DMS 273 (cell line): ENCODE data around the gene PAQR5.
"Not testable (repeated sequence)": the region's sequence is repeated elsewhere in the genome, so short reads cannot be mapped to it uniquely, and the experiment has no call there.

Source experiments
- DNase-seq: peaks from one replicate; lab custom pipeline; 2025; ENCODE audit not compliant: unreplicated experiment; lab: John Stamatoyannopoulos, UW

The PAQR5 gene

GRCh38 chr15:69415381-69415780, 116.7 kb downstream of the PAQR5 start:
- no peak for DNase-seq

DNA sequence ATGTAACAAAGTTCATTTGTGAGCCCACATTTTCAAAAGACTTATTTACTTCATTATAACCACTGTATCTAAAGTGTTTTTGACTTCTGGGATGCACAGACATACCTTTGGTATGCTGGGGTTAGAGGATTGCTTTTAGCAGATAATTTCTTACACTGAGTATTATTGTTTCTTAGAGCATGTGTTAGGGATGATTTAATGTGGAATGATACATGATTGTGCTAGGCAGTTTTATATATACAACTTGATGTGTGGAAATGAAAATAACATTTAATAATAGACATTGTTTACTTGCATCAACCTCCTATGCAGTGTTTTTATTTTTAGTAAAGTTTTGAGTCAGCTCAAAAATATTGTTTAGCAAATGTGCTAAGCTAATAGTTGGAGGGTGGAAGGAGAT, 118.9 kb downstream of the PAQR5 start:
- DNase-seq, result no peak

DNA sequence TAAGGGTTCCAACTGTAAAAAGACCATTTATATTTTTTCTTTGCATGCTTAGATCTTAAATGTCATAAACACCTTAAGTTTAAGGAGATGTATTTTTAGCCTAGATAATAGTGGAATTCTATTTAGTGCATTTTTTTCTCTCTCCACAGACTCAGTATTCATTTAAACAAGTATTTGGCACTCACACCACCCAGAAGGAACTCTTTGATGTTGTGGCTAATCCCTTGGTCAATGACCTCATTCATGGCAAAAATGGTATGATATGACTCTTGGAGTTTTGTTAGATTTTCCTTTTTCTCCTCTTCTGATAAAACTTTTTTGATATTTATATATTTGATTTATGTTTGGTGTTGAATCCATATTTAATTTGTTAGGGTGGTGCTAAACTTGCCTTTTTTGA, 122.8 kb downstream of the PAQR5 start:
- DNase-seq, result no peak

DNA sequence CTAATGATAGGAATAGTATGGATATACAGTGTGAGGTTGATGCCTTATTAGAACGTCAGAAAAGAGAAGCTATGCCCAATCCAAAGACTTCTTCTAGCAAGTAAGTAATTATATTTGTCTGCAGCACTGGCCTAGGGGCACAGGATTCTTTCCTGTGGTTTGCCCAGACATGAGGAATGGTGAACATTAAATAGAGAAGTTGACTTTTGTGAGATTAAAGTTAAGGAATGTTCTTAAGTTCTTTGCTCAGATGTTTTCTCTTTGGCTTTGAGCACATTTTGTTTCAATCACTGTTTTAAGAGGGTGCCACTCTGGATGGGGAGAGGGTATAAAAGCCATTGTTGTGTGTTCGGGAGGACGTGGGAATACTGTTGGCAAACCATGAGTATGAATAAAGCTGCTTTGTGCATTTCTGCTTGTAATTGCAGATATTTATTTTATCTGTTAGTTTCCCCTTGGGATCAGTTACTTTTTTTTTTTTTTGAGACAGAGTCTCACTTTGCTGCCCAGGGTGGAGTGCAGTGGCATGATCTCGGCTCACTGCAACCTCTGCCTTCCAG, 123.7 kb downstream of the PAQR5 start:
- no peak for DNase-seq

GRCh38 chr15:69424001-69424400, 125.3 kb downstream of the PAQR5 start:
- no peak for DNase-seq

- DNase-seq, result no peak
Observed at GRCh38 chr15:69424748-69425413, 126.2 kb downstream of the PAQR5 start.

GRCh38 chr15:69433831-69434230, 135.1 kb downstream of the PAQR5 start:
- DNase-seq, result no peak

GRCh38 chr15:69434238-69434637, 135.5 kb downstream of the PAQR5 start:
- DNase-seq, result no peak

GRCh38 chr15:69434679-69435078, 136.0 kb downstream of the PAQR5 start:
- no peak for DNase-seq

DNA sequence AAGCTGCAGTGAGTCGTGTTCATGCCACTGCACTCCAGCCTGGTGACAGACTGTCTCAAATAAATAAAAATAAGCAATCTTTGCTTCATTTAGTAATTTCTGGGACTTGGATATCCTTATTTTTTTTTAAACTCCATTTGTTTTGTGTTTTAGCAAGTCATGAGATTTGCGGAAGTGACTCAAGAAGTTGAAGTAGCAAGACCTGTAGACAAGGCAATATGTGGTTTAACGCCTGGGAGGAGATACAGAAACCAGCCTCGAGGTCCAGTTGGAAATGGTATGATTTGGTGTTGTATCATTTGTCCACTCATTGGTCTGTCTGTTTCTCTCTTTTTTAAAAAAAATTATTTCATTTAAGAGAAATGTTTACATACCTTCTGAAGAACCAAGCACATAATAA, 137.3 kb downstream of the PAQR5 start:
- no peak for DNase-seq

DNA sequence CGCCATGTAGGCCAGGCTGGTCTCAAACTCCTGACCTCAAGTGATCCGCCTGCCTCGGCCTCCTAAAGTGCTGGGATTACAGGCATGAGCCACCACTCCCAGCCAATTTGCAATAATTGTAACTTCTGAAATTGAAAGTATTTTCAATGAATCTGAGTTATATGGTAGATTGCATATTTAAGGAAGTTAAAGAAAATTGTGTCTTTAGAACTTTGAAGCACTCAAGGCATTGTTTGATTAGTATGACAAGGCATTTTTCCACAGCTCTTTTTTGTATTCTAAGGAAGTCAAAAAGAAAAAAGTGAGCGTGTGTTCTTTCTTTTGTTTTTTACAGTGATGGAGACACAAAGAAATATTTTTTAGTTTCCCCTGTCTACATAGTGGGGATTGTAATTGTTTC, 138.2 kb downstream of the PAQR5 start:
- no peak for DNase-seq

DNA sequence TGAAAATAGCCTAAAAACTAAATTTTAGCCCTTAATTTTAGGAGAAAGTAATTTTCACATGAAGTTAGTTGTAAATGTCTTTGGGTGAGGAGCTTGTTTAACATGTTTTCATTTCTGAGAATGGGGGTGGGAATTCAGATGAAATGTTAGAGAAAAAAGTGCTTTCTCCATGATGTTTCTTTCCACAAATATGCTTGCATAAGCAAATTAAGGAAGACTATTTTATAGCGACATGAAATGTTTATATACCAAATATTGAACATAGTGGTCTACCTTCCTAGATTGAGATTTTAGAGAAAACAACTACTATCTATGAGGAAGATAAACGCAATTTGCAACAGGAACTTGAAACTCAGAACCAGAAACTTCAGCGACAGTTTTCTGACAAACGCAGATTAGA, 140.9 kb downstream of the PAQR5 start:
- no peak for DNase-seq

GRCh38 chr15:69443032-69443611, 144.4 kb downstream of the PAQR5 start:
- DNase-seq, result no peak

DNA sequence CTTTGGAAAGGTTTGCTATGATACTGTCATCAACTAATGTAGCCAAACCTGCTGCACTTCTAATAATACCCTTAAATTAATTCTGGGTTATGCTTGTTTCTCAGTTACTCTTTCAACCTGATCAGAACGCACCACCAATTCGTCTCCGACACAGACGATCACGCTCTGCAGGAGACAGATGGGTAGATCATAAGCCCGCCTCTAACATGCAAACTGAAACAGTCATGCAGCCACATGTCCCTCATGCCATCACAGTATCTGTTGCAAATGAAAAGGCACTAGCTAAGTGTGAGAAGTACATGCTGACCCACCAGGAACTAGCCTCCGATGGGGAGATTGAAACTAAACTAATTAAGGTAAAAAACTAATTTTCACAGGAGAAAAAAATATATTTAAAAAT, 146.0 kb downstream of the PAQR5 start:
- DNase-seq, result no peak

GRCh38 chr15:69446953-69447352, 148.2 kb downstream of the PAQR5 start:
- DNase-seq, result no peak

DNA sequence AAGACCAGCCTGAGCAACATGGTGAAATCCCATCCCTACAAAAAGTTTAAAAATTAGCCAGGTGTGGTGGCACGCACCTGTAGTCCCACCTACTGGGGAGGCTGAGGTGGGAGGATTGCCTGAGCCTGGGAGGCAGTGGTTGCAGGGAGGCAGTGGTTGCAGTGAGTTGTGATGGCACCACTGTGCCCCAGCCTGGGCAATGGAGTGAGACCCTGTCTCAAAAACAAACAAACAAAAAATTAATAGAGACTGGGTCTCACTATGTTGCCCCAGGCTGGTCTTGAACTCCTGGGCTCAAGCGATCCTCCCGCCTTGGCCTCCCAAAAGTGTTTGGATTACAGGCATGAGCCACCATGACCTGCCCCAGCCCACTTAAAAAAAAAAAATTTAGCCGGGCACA, 151.5 kb downstream of the PAQR5 start:
- DNase-seq, result not testable (repeated sequence)

GRCh38 chr15:69450968-69451695, 152.4 kb downstream of the PAQR5 start:
- no peak for DNase-seq

DNA sequence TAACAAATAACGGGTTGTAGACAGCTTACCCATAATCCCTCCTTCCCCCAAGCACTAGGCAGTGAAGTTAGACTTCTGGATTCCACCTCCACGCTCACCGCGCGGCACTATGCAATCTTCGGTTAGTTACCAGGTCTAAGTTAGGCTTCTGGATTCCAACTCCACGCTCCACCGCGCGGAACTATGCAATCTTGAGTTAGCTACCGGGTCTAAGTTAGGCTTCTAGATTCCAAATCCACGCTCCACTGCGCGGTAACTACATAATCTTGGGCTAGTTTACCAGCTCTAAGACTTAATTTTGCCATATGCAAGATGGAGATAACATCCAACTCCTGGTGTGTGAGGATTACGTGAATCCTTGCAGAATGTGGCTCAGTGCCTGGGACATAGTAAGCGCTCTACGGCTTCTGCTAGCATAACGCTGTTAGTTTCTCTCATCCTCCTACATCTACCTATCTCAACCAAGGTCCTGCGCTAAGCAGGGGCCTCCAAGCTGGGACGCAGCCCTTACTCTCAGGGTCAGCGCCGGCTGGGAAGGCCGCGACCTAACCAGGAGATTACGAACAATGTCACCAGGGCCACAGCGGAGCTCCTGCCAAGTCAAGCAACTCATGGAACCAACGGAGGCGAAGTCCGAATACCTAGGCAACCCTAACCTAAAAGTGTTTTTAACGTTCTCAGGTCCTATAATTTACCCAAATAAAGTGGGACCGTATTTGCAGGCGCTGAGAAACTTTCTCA, 153.4 kb downstream of the PAQR5 start:
- peak; percentile 44 for DNase-seq

DNA sequence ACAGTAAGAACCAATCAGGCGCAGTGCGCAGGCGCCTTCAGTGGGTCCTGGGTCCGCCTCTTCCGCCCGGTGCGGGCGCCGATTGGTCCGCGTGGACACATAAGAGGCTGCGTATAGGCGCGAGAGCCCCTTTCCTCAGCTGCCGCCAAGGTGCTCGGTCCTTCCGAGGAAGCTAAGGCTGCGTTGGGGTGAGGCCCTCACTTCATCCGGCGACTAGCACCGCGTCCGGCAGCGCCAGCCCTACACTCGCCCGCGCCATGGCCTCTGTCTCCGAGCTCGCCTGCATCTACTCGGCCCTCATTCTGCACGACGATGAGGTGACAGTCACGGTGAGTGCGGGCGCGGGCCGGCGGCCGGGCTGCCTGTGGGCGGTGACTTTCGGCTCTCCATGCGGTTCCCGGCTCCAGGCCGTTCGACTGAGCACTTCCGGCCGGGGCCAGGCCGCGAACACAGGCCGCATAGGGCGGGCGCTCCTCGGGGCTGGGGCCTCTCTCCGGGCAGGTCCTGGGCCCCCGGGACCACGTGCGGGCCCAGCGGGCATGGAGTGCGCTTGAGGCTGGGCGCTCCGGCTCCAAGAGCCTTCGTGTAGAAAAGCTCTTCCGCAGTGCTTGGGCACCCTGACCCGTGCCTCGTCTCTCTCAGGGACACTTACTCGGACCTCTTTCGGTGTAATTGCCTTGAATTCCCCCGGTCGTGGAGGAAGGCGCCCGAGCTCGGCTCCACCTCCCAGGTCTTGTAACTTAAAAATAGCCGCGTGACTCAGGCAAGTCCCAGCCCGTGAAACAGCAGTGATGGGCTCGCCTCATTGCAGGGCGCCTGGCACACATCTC, 154.2 kb downstream of the PAQR5 start, which contains the start of gene RPLP1:
Gene RPLP1, plus strand, starts transcription at position 127 of the 830 bp plus-strand sequence. Its CDS starts 131 bp downstream, at position 258.
- peak; percentile 96 for DNase-seq

GRCh38 chr15:69454953-69455352, 156.2 kb downstream of the PAQR5 start:
- peak; percentile 32 for DNase-seq
